Kidney (tissue), 14 donors: ENCODE data around the gene B4GAT1. TPM values are rescaled to one million over a fixed set of nuclear protein-coding genes. Genes with fewer than 3 reads are reported as not detected.
A peak's percentile ranks its signal among the peaks of the same experiment; 100 is the strongest.

ENCODE experiments used
- DNase-seq, 5 donors: peaks; one replicate each; pipeline ENCODE4 v3.0.0-alpha.2; 2013 to 2020
- FAIRE-seq: peaks from 2 replicates; lab custom pipeline; 2012; peaks lifted over from hg19 to GRCh38; lab: Jason Lieb, UNC
- H3K27ac ChIP-seq, 2 donors: one replicate each; pipeline ENCODE4 v1.7.0; 2013; ENCODE audit warnings: low read depth in 2 of 2, low read length in 2 of 2, inconsistent platforms in 1 of 2
- H3K27me3 ChIP-seq: one replicate; pipeline ENCODE4 v1.7.1; 2013; ENCODE audit warnings: low read length, inconsistent platforms; ENCODE audit not compliant: control insufficient read depth, insufficient read depth
- H3K36me3 ChIP-seq, 3 donors: one replicate each; pipeline versions ENCODE4 v1.7.0 to v1.7.1; 2013; ENCODE audit warnings: low read length in 3 of 3, control low read depth in 1 of 3, inconsistent platforms in 1 of 3; ENCODE audit not compliant: insufficient read depth in 3 of 3, control insufficient read depth in 2 of 3
- H3K4me1 ChIP-seq, 3 donors: one replicate each; pipeline versions ENCODE4 v1.7.0 to v1.7.1; 2013; ENCODE audit warnings: low read length in 3 of 3, inconsistent platforms in 1 of 3, low read depth in 1 of 3; ENCODE audit not compliant: control insufficient read depth in 2 of 3, insufficient read depth in 2 of 3
- H3K4me3 ChIP-seq, 3 donors: one replicate each; pipeline versions ENCODE4 v1.7.0 to v1.8.1; 2013; ENCODE audit warnings: low read length in 3 of 3, control low read depth in 1 of 3, inconsistent platforms in 1 of 3
- H3K9ac ChIP-seq, 3 donors: one replicate each; pipeline versions ENCODE4 v1.7.0 to v1.7.1; 2013; ENCODE audit warnings: low read length in 3 of 3, control low read depth in 1 of 3, inconsistent platforms in 1 of 3
- H3K9me3 ChIP-seq, 3 donors: one replicate each; pipeline versions ENCODE4 v1.7.0 to v1.7.1; 2013; ENCODE audit warnings: low read length in 3 of 3, control low read depth in 1 of 3, inconsistent platforms in 1 of 3; ENCODE audit not compliant: control insufficient read depth in 2 of 3, insufficient read depth in 1 of 3
- intact Hi-C: fragments of 100-400 bp; cut with DNase I; formaldehyde crosslinking; loops from one replicate; pipeline ENCODE4 v1.11.1; 2022
- polyA plus RNA-seq: library from polyadenylated mRNA; stranded (reverse); fragments of 350-450 nt; fragmentation: Illumina TruSeq; extraction: RNeasy Lipid Tissue Mini Kit (QIAGEN cat#74804); gene quantifications from one replicate; pipeline ENCODE4 v1.2.3, GENCODE V29; 2014; ENCODE audit warnings: low read depth, low replicate concordance; ENCODE audit not compliant: insufficient read depth
- total RNA-seq: library from RNA; stranded (reverse); fragmentation: NEBNext Ultra II Directional; extraction: Animal tissue kit (Norgen Biotek cat#: 25700); gene quantifications from one replicate; pipeline ENCODE4 v1.2.1, GENCODE V29; 2021
- TF ChIP-seq, protein P1 (sequence below): IDR thresholded peaks from 3 replicates; pipeline ENCODE4 v1.5.1; 2012; ENCODE audit warnings: mild to moderate bottlenecking, moderate library complexity, borderline replicate concordance; ENCODE audit not compliant: insufficient read depth; ENCODE audit errors: extremely low read depth
- donor health status: control.
- donor health status: control.
- donor health status: control.
- donor health status: control.
- donor health status: control.
- donor health status: DM: yes; HTN: yes; CAD: no.
- donor health status: Normal renal cell carcinoma (clear cell type).

The B4GAT1 gene
- total and polyA plus RNA-seq, 2 donors from 2014 or later = 21.7 to 59.9 TPM

- H3K4me3 ChIP-seq = no peak overlapping the region
- H3K9ac ChIP-seq = no peak overlapping the region
- H3K9me3 ChIP-seq = no peaks in the 10 kb centered on the region
- no peak overlapping the region for H3K27ac ChIP-seq
- TF ChIP-seq, protein P1, sequence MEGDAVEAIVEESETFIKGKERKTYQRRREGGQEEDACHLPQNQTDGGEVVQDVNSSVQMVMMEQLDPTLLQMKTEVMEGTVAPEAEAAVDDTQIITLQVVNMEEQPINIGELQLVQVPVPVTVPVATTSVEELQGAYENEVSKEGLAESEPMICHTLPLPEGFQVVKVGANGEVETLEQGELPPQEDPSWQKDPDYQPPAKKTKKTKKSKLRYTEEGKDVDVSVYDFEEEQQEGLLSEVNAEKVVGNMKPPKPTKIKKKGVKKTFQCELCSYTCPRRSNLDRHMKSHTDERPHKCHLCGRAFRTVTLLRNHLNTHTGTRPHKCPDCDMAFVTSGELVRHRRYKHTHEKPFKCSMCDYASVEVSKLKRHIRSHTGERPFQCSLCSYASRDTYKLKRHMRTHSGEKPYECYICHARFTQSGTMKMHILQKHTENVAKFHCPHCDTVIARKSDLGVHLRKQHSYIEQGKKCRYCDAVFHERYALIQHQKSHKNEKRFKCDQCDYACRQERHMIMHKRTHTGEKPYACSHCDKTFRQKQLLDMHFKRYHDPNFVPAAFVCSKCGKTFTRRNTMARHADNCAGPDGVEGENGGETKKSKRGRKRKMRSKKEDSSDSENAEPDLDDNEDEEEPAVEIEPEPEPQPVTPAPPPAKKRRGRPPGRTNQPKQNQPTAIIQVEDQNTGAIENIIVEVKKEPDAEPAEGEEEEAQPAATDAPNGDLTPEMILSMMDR = no peak
- no peaks in the 10 kb centered on the region for H3K27me3 ChIP-seq
- peaks cover 0 to 17% (median 11%) of the 10 kb centered on the region in 3 donors for H3K4me1 ChIP-seq
- DNase-seq (peak in 1 of 5 donors; percentile 28), FAIRE-seq (no peak)
- intact Hi-C loops = no loop called here
- no peaks in the 10 kb centered on the region for H3K36me3 ChIP-seq
Measured at GRCh38 chr11:66329165-66329673, 18.2 kb downstream of the B4GAT1 start.

GRCh38 chr11:66328302-66329144 lies 18.9 kb downstream of the B4GAT1 start:
- intact Hi-C loops = no loop called here
- H3K36me3 ChIP-seq = no peaks in the 10 kb centered on the region
- DNase-seq (peak; percentile 80 to 88 (median 88)), FAIRE-seq (no peak)
- no peaks in the 10 kb centered on the region for H3K27me3 ChIP-seq
- TF ChIP-seq, protein P1 = peak; percentile 96
- H3K9ac ChIP-seq = no peak overlapping the region
- H3K4me1 ChIP-seq = peaks cover 0 to 17% (median 11%) of the 10 kb centered on the region in 3 donors
- H3K9me3 ChIP-seq = no peaks in the 10 kb centered on the region
- H3K4me3 ChIP-seq = peak overlapping the region in 2 of 3 donors; percentile 12 to 37
- H3K27ac ChIP-seq = peak overlapping the region in 1 of 2 donors; percentile 36

DNA sequence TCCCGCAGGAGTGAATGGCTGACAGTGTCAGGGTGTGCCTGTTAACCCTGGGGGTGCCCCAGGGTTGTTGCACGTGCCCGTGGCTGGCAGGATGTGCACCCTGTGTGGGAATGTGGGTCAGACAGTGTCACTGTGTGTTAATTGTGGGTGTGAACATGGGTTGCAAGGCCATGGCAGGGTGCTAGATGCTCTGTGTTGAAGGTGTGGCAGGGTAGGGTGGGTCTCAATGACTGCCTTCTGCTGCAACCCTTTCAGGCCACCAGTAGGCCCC lies 19.5 kb downstream of the B4GAT1 start:
- Histone ChIP-seq H3K9ac (no peak overlapping the region), H3K4me3 (no peak overlapping the region), H3K27ac (peak overlapping the region in 1 of 2 donors; percentile 36), H3K4me1 (peaks cover 0 to 17% (median 11%) of the 10 kb centered on the region in 3 donors), H3K36me3 (no peaks in the 10 kb centered on the region), H3K9me3 (no peaks in the 10 kb centered on the region), H3K27me3 (no peaks in the 10 kb centered on the region)
- no peak for FAIRE-seq
- intact Hi-C loops = no loop called here
- peak in 1 of 5 donors; percentile 56 for DNase-seq
- TF ChIP-seq, protein P1 = no peak
